Psoas muscle (tissue), 8 donors: ENCODE data around the gene FAM3D. TPM values are rescaled to one million over a fixed set of nuclear protein-coding genes. Genes with fewer than 3 reads are reported as not detected.

Experiments
- ATAC-seq, 4 donors: fragments of 200-7000 bp; cut with Tn5 transposase; one replicate each; pipeline ENCODE4 v1.9.1; 2020; ENCODE audit warnings: moderate library complexity in 3 of 4, mild to moderate bottlenecking in 2 of 4
- DNase-seq, 2 donors: peaks; one replicate each; pipeline ENCODE4 v3.0.0-alpha.2; 2020
- H3K27ac ChIP-seq: fragments of 200-600 bp; one replicate; pipeline ENCODE4 v1.8.0; 2022
- H3K27me3 ChIP-seq, 3 donors: fragments of 200-600 bp in 1 of 3; one replicate each; pipeline versions ENCODE4 v1.6.1 to v1.8.0; 2013 to 2022; ENCODE audit warnings: low read length in 2 of 3, mild to moderate bottlenecking in 2 of 3, moderate library complexity in 1 of 3; ENCODE audit not compliant: insufficient read depth in 3 of 3
- H3K36me3 ChIP-seq, 2 donors: fragments of 200-600 bp in 1 of 2; one replicate each; pipeline versions ENCODE4 v1.6.1 to v1.8.0; 2013 to 2022; ENCODE audit warnings: low read depth in 1 of 2, mild to moderate bottlenecking in 1 of 2, moderate library complexity in 1 of 2; ENCODE audit not compliant: insufficient read depth in 1 of 2
- H3K4me1 ChIP-seq: fragments of 200-600 bp; one replicate; pipeline ENCODE4 v1.8.0; 2022
- H3K4me3 ChIP-seq: fragments of 200-600 bp; one replicate; pipeline ENCODE4 v1.8.0; 2022; ENCODE audit warnings: mild to moderate bottlenecking
- H3K9me3 ChIP-seq: fragments of 200-600 bp; one replicate; pipeline ENCODE4 v1.8.0; 2022
- CTCF ChIP-seq: fragments of 200-600 bp; IDR thresholded peaks from one replicate; pipeline ENCODE4 v1.8.0; 2022; ENCODE audit warnings: antibody characterized with exemption
- WGBS, 3 donors: extraction: QIAGEN DNeasy Blood & Tissue Kit; methylation state at CpG; one replicate each; pipeline versions ENCODE4 v1.1.6 to v1.1.7; 2013; 5-methylcytosine and 5-hydroxymethylcytosine counted together
- intact Hi-C, 2 donors: fragments of 100-400 bp; cut with DNase I; formaldehyde crosslinking; loops; one replicate each; pipeline versions ENCODE4 v1.11.0 to v1.14.2; 2022
- polyA plus RNA-seq, 3 donors: library from polyadenylated mRNA; stranded (reverse); fragments of 200-250 nt; gene quantifications; one replicate each; pipeline ENCODE4 v1.2.3, GENCODE V29; 2013
- total RNA-seq, 4 donors: library from RNA; stranded (reverse); fragmentation: NEBNext Ultra II Directional in 2 of 4; extraction: Animal tissue kit (Norgen Biotek cat#: 25700) in 2 of 4; gene quantifications; one replicate each; pipeline versions ENCODE4 v1.2.1 to v1.2.4, GENCODE V29; 2021 to 2023
- donor health status: healthy with polysubstance abuse.
- donor health status: DM: no; HTN: no; CAD: no; lungs with moderate emphysema.
- donor health status: Bipolar disorder and iron deficiency.
- donor health status: healthy.
- donor health status: DM: yes; HTN: yes; CAD: no.
- donor health status: DM: no; HTN: no; CAD: no.
- donor health status: DM: no; HTN: no; CAD: no.
- donor health status: DM: yes; HTN: yes; CAD: no.

The FAM3D gene
- total and polyA plus RNA-seq, 7 donors, result 0.05 TPM; not detected in 6

DNA sequence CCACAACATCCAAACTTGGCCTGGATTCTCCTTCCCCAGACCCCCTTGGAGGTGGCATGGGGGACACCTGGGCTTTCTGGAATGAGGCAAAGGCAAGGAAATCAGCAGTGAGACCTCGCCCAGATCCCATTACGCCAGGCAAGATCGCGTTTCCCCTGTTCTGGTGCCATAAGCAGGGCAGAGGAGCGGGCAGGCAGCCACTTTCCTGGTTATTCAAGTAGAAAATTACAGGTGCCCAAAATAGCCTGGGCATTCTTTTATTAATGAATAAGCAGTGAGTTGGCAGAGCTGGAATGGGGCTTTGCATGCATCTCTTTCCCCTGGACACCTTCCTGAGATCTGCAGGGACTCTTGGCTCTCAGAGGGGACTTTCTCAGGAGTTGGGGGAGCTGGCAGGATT, 57.9 kb downstream of the FAM3D start:
- ATAC-seq (peak; percentile 69 to 87 (median 76)), DNase-seq (no peak)
- H3K36me3 ChIP-seq, result no peaks in the 10 kb centered on the region
- no peaks in the 10 kb centered on the region for H3K4me1 ChIP-seq
- H3K9me3 ChIP-seq, result no peaks in the 10 kb centered on the region
- 32 to 58% (median 51%) methylated on average over 5 of the region's 5 CpGs for WGBS, 3 donors
- TF ChIP-seq CTCF, result no peak
- no peak overlapping the region for H3K27ac ChIP-seq
- H3K4me3 ChIP-seq, result no peak overlapping the region
- intact Hi-C loops, result no loop called here
- H3K27me3 ChIP-seq, result no peaks in the 10 kb centered on the region

- no peaks in the 10 kb centered on the region for H3K9me3 ChIP-seq
- H3K36me3 ChIP-seq, result no peaks in the 10 kb centered on the region
- no peak for TF ChIP-seq CTCF
- ATAC-seq (peak in 1 of 4 donors; percentile 43), DNase-seq (no peak)
- H3K4me3 ChIP-seq, result no peak overlapping the region
- no peaks in the 10 kb centered on the region for H3K27me3 ChIP-seq
- no peak overlapping the region for H3K27ac ChIP-seq
- intact Hi-C loops, result no loop called here
- no peaks in the 10 kb centered on the region for H3K4me1 ChIP-seq
- 62 to 78% (median 77%) methylated on average over 4 of the region's 4 CpGs for WGBS, 3 donors
These were observed 58.8 kb downstream of the FAM3D start for GRCh38 chr3:58607816-58608215.

- H3K4me1 ChIP-seq, result no peaks in the 10 kb centered on the region
- H3K4me3 ChIP-seq, result no peak overlapping the region
- no peak overlapping the region for H3K27ac ChIP-seq
- H3K27me3 ChIP-seq, result no peaks in the 10 kb centered on the region
- no peak for TF ChIP-seq CTCF
- H3K36me3 ChIP-seq, result no peaks in the 10 kb centered on the region
- 76 to 100% (median 84%) methylated on average over 1 of the region's 1 CpG for WGBS, 3 donors
- intact Hi-C loops, result no loop called here
- no peaks in the 10 kb centered on the region for H3K9me3 ChIP-seq
- DNase-seq, result no peak
- ATAC-seq, result no peak
These were observed 59.9 kb downstream of the FAM3D start for GRCh38 chr3:58606693-58607092.

- 75 to 84% (median 82%) methylated on average over 6 of the region's 6 CpGs for WGBS, 3 donors
- intact Hi-C loops, result no loop called here
- TF ChIP-seq CTCF, result no peak
- H3K27me3 ChIP-seq, result no peaks in the 10 kb centered on the region
- no peaks in the 10 kb centered on the region for H3K36me3 ChIP-seq
- H3K4me1 ChIP-seq, result no peaks in the 10 kb centered on the region
- DNase-seq, result no peak
- no peak overlapping the region for H3K4me3 ChIP-seq
- no peak overlapping the region for H3K27ac ChIP-seq
- H3K9me3 ChIP-seq, result no peaks in the 10 kb centered on the region
- no peak for ATAC-seq
These were observed 62.5 kb downstream of the FAM3D start for GRCh38 chr3:58604031-58604430.

DNA sequence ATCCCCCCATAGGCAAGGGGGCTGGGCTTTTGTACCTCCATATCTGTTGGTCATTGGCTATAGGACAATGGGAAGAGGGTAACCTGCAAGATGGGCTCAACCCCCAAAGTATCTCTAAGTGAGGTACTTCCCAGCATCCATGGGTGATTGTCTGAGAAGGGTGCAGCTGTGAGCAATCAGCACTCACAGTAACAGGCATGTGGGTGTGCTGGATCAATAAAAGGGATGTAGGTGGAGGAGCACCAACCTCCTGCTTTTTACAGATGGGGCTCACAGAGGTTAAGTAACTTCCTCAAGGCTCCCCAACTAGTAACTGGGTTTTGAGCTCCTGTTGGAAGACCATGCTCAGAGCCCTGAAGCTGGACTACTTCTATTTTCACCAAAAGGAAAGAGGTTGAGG, 63.0 kb downstream of the FAM3D start:
- ATAC-seq, result no peak
- Histone ChIP-seq H3K4me3 (no peak overlapping the region), H3K27ac (no peak overlapping the region), H3K27me3 (no peaks in the 10 kb centered on the region), H3K9me3 (no peaks in the 10 kb centered on the region), H3K36me3 (no peaks in the 10 kb centered on the region), H3K4me1 (no peaks in the 10 kb centered on the region)
- TF ChIP-seq CTCF, result no peak
- intact Hi-C loops, result no loop called here
- no peak for DNase-seq
